ENCODE data around the gene MBOAT2. TPM values are rescaled to one million over a fixed set of nuclear protein-coding genes. Genes with fewer than 3 reads are reported as not detected.

The MBOAT2 gene
- total and polyA plus RNA-seq, 2 donors (not counting 1 experiment from before 2014, with no cell fraction given) = 0.24 to 1.3 TPM

GRCh38 chr2:8851811-8852560, 151.5 kb downstream of the MBOAT2 start:
- H3K4me3 ChIP-seq (ENCODE audit: control extremely low read depth in 1 of 5, extremely low read depth in 1 of 5, insufficient read depth in 1 of 5, low read depth in 2 of 5, low read length in 4 of 5) = no peak overlapping the region
- no peak overlapping the region for H3K27ac ChIP-seq (ENCODE audit: low read length in 2 of 2)
- no peaks in the 10 kb centered on the region for H3K4me1 ChIP-seq (ENCODE audit: control insufficient read depth in 2 of 2, insufficient read depth in 2 of 2, low read length in 2 of 2)
- no peak overlapping the region for H3K4me3 Mint-ChIP-seq
- no peak for TF ChIP-seq EZH2 (IDR thresholded peaks at IDR 0.05; ENCODE audit: borderline replicate concordance, insufficient read depth, low read depth, low read length, poor library complexity, severe bottlenecking)
- TF ChIP-seq CTCF (IDR thresholded peaks at IDR 0.05) = no peak
- POLR2A ChIA-PET = no interaction called here
- H2AFZ ChIP-seq (ENCODE audit: insufficient read depth, low read depth, low read length, poor library complexity, severe bottlenecking) = no peak overlapping the region
- H4K20me1 ChIP-seq (ENCODE audit: control insufficient read depth, insufficient read depth, low read length, poor library complexity, severe bottlenecking) = no peaks in the 10 kb centered on the region
- no peak overlapping the region for H3K27ac Mint-ChIP-seq
- no peaks in the 10 kb centered on the region for H3K9me3 ChIP-seq (ENCODE audit: control extremely low read depth in 1 of 3, control insufficient read depth in 2 of 3, insufficient read depth in 1 of 3, low read length in 2 of 3)
- H3K27me3 Mint-ChIP-seq = peaks cover 7% of the 10 kb centered on the region
- CTCF ChIA-PET = no interaction called here
- H3K36me3 ChIP-seq (replicated peaks in 1 of 2; ENCODE audit: control extremely low read depth in 1 of 2, control insufficient read depth in 1 of 2, extremely low read depth in 1 of 2, insufficient read depth in 2 of 2, low read length in 1 of 2) = no peaks in the 10 kb centered on the region
- DNase-seq = no peak
- WGBS (ENCODE audit: insufficient coverage) = 93% methylated on average over 8 of the region's 10 CpGs
- intact Hi-C loops (cut with micrococcal nuclease) = no loop called here
- peaks cover 0 to 2% (median 0%) of the 10 kb centered on the region in 4 experiments for H3K27me3 ChIP-seq (replicated peaks in 1 of 4; ENCODE audit: control extremely low read depth in 1 of 4, control insufficient read depth in 3 of 4, insufficient read depth in 4 of 4, low read length in 3 of 4)
- H3K9me3 Mint-ChIP-seq (ENCODE audit: insufficient read depth) = no peaks in the 10 kb centered on the region
- H3K4me1 Mint-ChIP-seq = no peaks in the 10 kb centered on the region
- H3K79me2 ChIP-seq (ENCODE audit: control insufficient read depth, insufficient read depth, low read length) = no peaks in the 10 kb centered on the region
- no peak overlapping the region for H3K4me2 ChIP-seq (replicated peaks; ENCODE audit: low read depth, low read length, poor library complexity, severe bottlenecking)
- ATAC-seq (ENCODE audit: low read depth) = no peak
- H3K9ac ChIP-seq (ENCODE audit: low read length) = no peak overlapping the region

- no peak overlapping the region for H3K4me3 Mint-ChIP-seq
- ChIA-PET CTCF (no interaction called here), POLR2A (no interaction called here)
- ATAC-seq (ENCODE audit: low read depth) (no peak), DNase-seq (no peak)
- peaks cover 0 to 6% (median 3%) of the 10 kb centered on the region in 4 experiments for H3K27me3 ChIP-seq (replicated peaks in 1 of 4; ENCODE audit: control extremely low read depth in 1 of 4, control insufficient read depth in 3 of 4, insufficient read depth in 4 of 4, low read length in 3 of 4)
- H3K36me3 ChIP-seq (replicated peaks in 1 of 2; ENCODE audit: control extremely low read depth in 1 of 2, control insufficient read depth in 1 of 2, extremely low read depth in 1 of 2, insufficient read depth in 2 of 2, low read length in 1 of 2) = no peaks in the 10 kb centered on the region
- H3K4me3 ChIP-seq (ENCODE audit: control extremely low read depth in 1 of 5, extremely low read depth in 1 of 5, insufficient read depth in 1 of 5, low read depth in 2 of 5, low read length in 4 of 5) = no peak overlapping the region
- H3K27me3 Mint-ChIP-seq = peaks cover 17% of the 10 kb centered on the region
- H2AFZ ChIP-seq (ENCODE audit: insufficient read depth, low read depth, low read length, poor library complexity, severe bottlenecking) = no peak overlapping the region
- H3K79me2 ChIP-seq (ENCODE audit: control insufficient read depth, insufficient read depth, low read length) = no peaks in the 10 kb centered on the region
- no peaks in the 10 kb centered on the region for H3K4me1 Mint-ChIP-seq
- H3K9ac ChIP-seq (ENCODE audit: low read length) = no peak overlapping the region
- H3K27ac ChIP-seq (ENCODE audit: low read length in 2 of 2) = no peak overlapping the region
- no peaks in the 10 kb centered on the region for H3K9me3 Mint-ChIP-seq (ENCODE audit: insufficient read depth)
- intact Hi-C loops (cut with micrococcal nuclease) = no loop called here
- 100% methylated on average over 5 of the region's 8 CpGs for WGBS (ENCODE audit: insufficient coverage)
- no peaks in the 10 kb centered on the region for H3K4me1 ChIP-seq (ENCODE audit: control insufficient read depth in 2 of 2, insufficient read depth in 2 of 2, low read length in 2 of 2)
- TF ChIP-seq EZH2 (IDR thresholded peaks at IDR 0.05; ENCODE audit: borderline replicate concordance, insufficient read depth, low read depth, low read length, poor library complexity, severe bottlenecking) (no peak), CTCF (IDR thresholded peaks at IDR 0.05) (no peak)
- H3K4me2 ChIP-seq (replicated peaks; ENCODE audit: low read depth, low read length, poor library complexity, severe bottlenecking) = no peak overlapping the region
- no peaks in the 10 kb centered on the region for H3K9me3 ChIP-seq (ENCODE audit: control extremely low read depth in 1 of 3, control insufficient read depth in 2 of 3, insufficient read depth in 1 of 3, low read length in 2 of 3)
- H3K27ac Mint-ChIP-seq = no peak overlapping the region
- H4K20me1 ChIP-seq (ENCODE audit: control insufficient read depth, insufficient read depth, low read length, poor library complexity, severe bottlenecking) = no peaks in the 10 kb centered on the region
These were observed 152.5 kb downstream of the MBOAT2 start for GRCh38 chr2:8850845-8851487.

Data from B cell (primary cell).